ENCODE results near the gene SASS6.

Gene SASS6

DNA sequence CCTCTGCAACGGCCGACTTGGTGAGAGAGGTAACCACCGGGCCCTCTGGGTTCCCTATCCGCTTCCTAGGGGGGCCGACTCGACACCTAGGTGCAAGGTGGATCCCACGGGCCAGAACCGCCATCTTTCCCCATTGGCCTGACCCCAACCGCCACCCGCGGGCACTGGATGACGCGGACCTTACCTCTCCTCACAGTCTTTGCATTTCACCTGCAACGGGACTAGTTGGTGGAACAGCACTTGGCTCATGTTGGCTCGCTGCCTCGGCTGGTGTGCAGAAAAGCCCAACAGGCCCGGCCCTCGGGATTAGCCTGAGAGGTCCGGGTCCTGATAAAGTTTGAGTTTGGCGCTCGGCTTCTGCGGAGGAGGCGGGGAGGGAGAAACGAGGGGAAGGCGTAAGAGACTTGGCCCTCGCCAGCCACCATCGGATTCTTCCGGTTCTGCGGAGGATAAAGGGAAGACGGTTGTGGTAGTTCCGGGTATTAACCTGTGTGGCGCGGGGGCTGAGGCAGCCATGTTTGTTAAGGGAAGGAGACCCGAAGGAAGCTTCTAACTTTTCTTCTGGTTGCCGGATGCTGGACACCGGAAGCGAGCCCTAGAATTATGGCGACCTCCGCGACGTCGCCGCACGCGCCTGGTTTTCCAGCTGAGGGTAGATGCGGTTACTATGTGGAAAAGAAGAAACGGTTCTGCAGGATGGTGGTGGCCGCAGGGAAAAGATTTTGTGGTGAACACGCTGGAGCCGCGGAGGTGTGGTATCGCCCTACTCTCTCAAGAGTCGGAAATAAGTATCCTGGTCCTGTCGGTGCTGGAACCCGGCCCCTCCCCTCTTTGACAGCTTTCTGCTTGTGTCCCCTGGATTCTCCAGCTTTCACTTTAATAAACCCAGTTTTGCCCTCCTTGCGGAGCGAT is at the start of gene SASS6, which contains the start of gene TRMT13:
TSS of gene SASS6 (minus strand) at position 365 of the 912 bp plus-strand sequence. CDS start at position 249, 116 bp downstream.
TSS of gene TRMT13 (plus strand) at position 598 of the 912 bp plus-strand sequence. CDS start at position 604, 6 bp downstream.
- DNase-seq (ENCODE audit: low read depth), result peak; percentile 87

GRCh38 chr1:100178091-100178490 is 45.4 kb upstream of the SASS6 start, which contains the start of gene LRRC39:
TSS of gene LRRC39 (minus strand) at chr1:100178256. CDS start at chr1:100168516, 9,740 bp downstream.
- no peak for DNase-seq (ENCODE audit: low read depth)

GRCh38 chr1:100177295-100178041 is 44.7 kb upstream of the SASS6 start:
- no peak for DNase-seq (ENCODE audit: low read depth)

- no peak for DNase-seq (ENCODE audit: low read depth)
Observed at GRCh38 chr1:100168051-100168450, 35.3 kb upstream of the SASS6 start.

DNA sequence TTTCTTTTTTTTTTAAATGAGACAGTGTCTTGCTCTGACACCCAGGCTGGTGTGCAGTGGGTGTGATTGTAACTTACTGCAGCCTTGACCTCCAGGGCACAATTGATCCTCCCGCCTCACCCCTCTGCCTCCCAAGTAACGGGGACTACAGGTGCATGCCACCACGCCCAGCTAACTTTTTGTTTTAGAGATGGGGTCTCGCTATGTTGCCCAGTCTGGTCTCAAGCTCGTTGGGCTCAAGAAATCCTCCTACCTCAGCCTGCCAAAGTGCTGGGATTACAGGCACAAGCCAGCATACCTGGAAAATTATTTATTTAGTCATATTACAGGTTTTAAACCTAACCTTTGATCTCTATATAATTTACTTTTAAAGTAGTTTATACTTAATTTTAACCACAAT is 32.0 kb upstream of the SASS6 start:
- no peak for DNase-seq (ENCODE audit: low read depth)

- DNase-seq (ENCODE audit: low read depth), result no peak
Observed at GRCh38 chr1:100164216-100164615, 31.5 kb upstream of the SASS6 start.

GRCh38 chr1:100162881-100163280 is 30.2 kb upstream of the SASS6 start:
- no peak for DNase-seq (ENCODE audit: low read depth)

DNA sequence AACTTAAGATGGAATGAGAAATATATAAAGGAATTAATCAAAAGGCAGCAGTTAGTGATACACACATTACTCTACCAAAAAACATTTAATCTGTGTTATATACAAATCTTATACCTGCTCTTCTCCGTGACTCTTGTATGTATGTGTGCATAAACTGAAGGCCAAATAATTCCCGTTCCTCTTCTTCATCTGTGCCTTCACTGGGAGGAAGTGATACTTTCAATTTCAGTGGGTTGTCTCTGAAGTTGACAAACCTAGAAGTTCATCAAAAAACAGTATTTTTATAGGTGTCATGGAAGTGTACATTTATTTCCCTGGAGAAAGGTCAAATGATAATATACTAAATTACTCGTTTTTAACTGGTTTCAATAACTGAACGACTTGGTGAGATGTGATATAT is 19.5 kb upstream of the SASS6 start:
- DNase-seq (ENCODE audit: low read depth), result no peak

DNA sequence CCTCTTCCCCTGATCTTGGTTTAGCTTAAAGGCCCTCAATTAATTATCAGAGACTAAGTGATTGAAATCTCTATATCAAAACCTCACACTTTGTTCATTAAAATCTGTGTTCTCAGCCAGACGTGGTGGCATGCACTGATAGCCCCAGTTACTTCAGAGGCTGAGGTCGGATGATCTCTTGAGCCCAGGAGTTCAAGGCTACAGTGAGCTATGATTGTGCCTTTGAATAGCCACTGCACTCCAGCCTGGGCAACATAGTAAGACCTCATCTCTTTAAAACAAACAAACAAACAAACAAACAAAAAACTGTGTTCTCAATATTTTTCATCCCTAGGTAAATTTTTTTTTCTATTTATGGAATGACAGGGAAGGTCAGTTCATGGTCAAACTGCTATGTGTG is 18.9 kb upstream of the SASS6 start:
- DNase-seq (ENCODE audit: low read depth), result no peak

- no peak for DNase-seq (ENCODE audit: low read depth)
Observed at GRCh38 chr1:100147875-100148274, 15.1 kb upstream of the SASS6 start.

GRCh38 chr1:100146958-100147357 is 14.2 kb upstream of the SASS6 start:
- no peak for DNase-seq (ENCODE audit: low read depth)

GRCh38 chr1:100145116-100145515 is 12.4 kb upstream of the SASS6 start:
- no peak for DNase-seq (ENCODE audit: low read depth)

DNA sequence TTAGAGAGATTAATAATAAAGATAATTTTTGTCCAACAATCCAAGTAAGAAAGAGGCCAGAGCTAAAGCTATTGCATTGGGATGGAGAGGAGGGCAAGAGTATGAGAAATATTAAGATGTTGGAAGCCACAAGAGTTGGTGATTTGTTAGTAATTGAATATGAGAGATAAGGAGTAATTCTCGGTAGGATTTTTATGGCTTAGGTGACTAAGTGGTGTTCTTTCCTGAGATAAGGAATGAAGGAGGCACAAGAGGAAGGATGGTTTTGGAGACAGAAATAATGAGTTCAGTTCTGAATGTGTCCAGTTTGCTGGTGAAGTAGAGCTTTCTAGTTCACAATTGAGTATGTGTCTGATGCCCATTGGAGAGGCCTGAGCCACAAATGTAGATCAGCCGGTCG is 9.6 kb upstream of the SASS6 start:
- DNase-seq (ENCODE audit: low read depth), result no peak

DNA sequence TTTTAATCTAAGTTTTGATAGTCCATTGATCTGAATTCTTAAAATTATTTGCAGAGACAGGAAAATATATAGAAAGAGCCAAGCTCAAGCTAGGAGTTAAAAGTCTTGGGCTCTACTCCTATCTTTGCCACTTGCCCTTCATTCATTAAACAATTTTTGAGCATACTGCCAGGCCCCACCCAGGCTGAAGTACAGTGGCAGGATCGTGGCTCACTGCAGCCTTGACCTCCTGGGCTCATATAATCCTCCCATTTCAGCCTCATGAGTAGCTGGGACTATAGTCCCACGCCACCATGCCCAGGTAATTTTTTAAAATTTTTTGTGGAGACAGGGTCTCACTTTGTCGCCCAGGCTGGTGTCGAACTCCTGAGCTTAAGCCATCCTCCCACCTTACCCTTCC is 8.5 kb upstream of the SASS6 start:
- no peak for DNase-seq (ENCODE audit: low read depth)

DNA sequence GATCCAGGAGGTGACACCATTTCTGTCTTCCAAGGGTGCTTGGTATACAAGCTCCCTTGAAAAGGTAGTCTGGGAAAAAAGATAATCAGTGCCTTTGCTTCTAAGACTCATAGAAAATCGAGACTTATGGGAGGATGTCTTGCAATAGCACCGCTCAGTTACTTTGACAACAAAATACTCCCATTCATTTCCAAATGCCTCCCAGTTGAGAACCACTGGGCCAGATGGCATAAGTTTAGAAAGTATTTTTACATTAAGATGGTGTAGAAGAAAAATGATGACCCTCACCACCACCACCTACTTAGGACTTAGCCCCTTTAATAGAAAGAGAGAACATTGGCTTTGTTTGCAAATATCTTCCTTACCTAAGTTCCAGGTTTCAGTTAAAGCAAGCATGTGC is 4.9 kb upstream of the SASS6 start:
- no peak for DNase-seq (ENCODE audit: low read depth)

- DNase-seq (ENCODE audit: low read depth), result no peak
Observed at GRCh38 chr1:100134872-100135271, 2.1 kb upstream of the SASS6 start.

DNA sequence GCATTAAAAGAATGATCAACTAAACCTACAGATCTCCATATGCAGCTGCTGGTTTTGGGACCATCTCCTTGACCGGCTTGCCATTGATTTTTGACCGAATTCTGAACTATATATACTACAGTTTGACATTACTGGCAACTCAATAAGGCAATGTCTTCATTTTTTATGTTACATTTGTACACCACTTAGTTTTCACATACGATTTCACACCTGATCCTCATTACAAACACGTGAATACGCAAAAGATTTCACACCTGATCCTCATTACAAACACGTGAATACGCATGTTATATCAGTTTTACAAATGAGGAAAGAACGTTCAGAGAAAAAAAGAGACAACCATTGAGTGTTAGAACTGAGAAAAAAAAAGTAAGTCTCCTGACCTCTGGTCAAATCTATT is 1.1 kb downstream of the SASS6 start:
- no peak for DNase-seq (ENCODE audit: low read depth)

- DNase-seq (ENCODE audit: low read depth), result no peak
Observed at GRCh38 chr1:100130552-100131077, 2.1 kb downstream of the SASS6 start.

DNA sequence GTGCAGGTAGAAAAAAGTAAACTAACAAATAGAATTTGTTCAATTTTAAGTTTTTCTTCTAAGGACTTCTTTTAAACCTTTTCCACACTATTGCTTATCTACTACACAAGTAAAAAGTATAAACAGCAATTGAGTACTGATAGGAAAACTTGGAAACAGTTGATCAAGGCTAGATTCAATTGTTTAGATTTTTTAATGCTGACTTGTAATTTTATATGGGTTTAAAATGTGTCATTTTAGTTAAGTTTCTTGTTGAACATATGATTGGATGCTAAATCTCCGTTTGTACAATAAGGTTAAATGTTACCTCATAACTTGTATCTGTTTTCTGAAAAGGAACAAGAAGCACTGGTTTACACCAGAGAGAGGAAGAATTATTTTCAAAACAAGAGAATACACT is 5.5 kb downstream of the SASS6 start:
- no peak for DNase-seq (ENCODE audit: low read depth)

- no peak for DNase-seq (ENCODE audit: low read depth)
Observed at GRCh38 chr1:100122177-100122576, 10.6 kb downstream of the SASS6 start.

DNA sequence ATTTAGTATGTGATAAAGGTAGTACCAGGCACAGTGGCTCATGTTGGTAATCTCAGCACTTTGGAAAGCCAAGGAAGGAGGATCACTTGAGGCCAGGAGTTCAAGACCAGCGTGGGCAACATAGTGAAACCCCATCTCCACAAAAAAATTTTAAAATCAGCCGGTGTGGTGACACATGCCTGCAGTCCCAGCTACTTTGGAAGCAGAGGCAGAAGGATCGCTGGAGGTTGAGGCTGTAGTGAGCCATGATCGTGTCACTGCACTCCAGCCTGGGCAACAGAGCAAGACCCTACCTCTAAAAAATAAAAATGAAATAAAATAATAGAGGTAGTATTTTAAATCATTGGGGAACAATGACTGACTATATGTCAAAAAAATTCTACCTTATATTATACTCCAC is 17.2 kb downstream of the SASS6 start:
- no peak for DNase-seq (ENCODE audit: low read depth)

- no peak for DNase-seq (ENCODE audit: low read depth)
Observed at GRCh38 chr1:100109554-100110066, 23.1 kb downstream of the SASS6 start.

DNA sequence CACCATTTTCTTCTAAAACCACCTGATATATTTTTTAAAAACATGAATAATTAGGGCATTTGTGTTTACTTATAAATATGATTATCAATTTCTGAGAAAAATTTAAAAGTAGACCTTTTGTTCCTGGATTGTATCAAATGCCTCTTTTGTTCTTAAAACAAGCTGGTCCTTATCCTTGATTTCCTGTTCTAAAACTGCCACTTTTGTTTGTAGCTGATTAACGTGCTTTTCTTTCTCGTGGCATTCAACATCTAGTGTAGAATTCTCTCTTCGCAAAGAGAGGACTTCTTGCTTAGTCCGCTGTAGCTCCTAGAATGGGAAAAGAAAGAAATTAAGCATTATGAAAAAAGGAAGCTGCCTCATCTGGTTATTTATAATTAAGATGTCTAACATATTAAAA is 25.0 kb downstream of the SASS6 start:
- DNase-seq (ENCODE audit: low read depth), result no peak
